Measurements from ENCODE around the gene MPZ.

GRCh38 chr1:161299347-161299746, 10.4 kb downstream of the MPZ start:
- TF ChIP-seq CTCF (IDR thresholded peaks at IDR 0.05; ENCODE audit: poor library complexity) (no peak), EZH2phosphoT487 (IDR thresholded peaks at IDR 0.05; ENCODE audit: low read depth, severe bottlenecking, unreplicated experiment) (no peak)
